ENCODE data around the gene DAPL1. TPM values are rescaled to one million over a fixed set of nuclear protein-coding genes. Genes with fewer than 3 reads are reported as not detected.
"Not testable (repeated sequence)": the region's sequence is repeated elsewhere in the genome, so short reads cannot be mapped to it uniquely, and the experiment has no call there.

DAPL1 gene
- total RNA-seq, 2 donors from 2014 or later: not detected

- H3K4me3 ChIP-seq (ENCODE audit: low read length): no peak overlapping the region
- peaks cover 35% of the 10 kb centered on the region for H3K4me1 Mint-ChIP-seq
- no peaks in the 10 kb centered on the region for H3K36me3 ChIP-seq (ENCODE audit: control insufficient read depth, insufficient read depth, low read length)
- no peak for TF ChIP-seq CTCF (conservative IDR thresholded peaks at IDR 0.05)
- no peaks in the 10 kb centered on the region for H3K27me3 ChIP-seq (ENCODE audit: control insufficient read depth, insufficient read depth, low read length, poor library complexity, severe bottlenecking)
- H3K9me3 ChIP-seq (ENCODE audit: control insufficient read depth, low read length): no peaks in the 10 kb centered on the region
- no peak overlapping the region for H3K27ac Mint-ChIP-seq
- no peaks in the 10 kb centered on the region for H3K36me3 Mint-ChIP-seq (ENCODE audit: low read depth)
- no peak overlapping the region for H3K4me3 Mint-ChIP-seq
- H3K27ac ChIP-seq (ENCODE audit: low read depth, low read length): no peak overlapping the region
- no peaks in the 10 kb centered on the region for H3K27me3 Mint-ChIP-seq (ENCODE audit: insufficient read depth)
- H3K9me3 Mint-ChIP-seq: peaks cover 3% of the 10 kb centered on the region
- peaks cover 4% of the 10 kb centered on the region for H3K4me1 ChIP-seq (ENCODE audit: control insufficient read depth, insufficient read depth, low read length)
- no peak for DNase-seq
- no peak overlapping the region for H3K9ac ChIP-seq (ENCODE audit: extremely low read depth, low read length, poor library complexity, severe bottlenecking)
Measured at GRCh38 chr2:158841850-158842249, 46.7 kb downstream of the DAPL1 start.

GRCh38 chr2:158845444-158845843 is 50.3 kb downstream of the DAPL1 start:
- no peak for DNase-seq
- Histone ChIP-seq H3K4me3 (ENCODE audit: low read length) (no peak overlapping the region), H3K4me1 (ENCODE audit: control insufficient read depth, insufficient read depth, low read length) (peaks cover 4% of the 10 kb centered on the region), H3K9ac (ENCODE audit: extremely low read depth, low read length, poor library complexity, severe bottlenecking) (no peak overlapping the region), H3K27me3 (ENCODE audit: control insufficient read depth, insufficient read depth, low read length, poor library complexity, severe bottlenecking) (no peaks in the 10 kb centered on the region), H3K36me3 (ENCODE audit: control insufficient read depth, insufficient read depth, low read length) (no peaks in the 10 kb centered on the region), H3K9me3 (ENCODE audit: control insufficient read depth, low read length) (no peaks in the 10 kb centered on the region), H3K27ac (ENCODE audit: low read depth, low read length) (no peak overlapping the region)
- Mint-ChIP-seq H3K27ac (no peak overlapping the region), H3K9me3 (peaks cover 3% of the 10 kb centered on the region), H3K4me1 (peaks cover 41% of the 10 kb centered on the region), H3K27me3 (ENCODE audit: insufficient read depth) (no peaks in the 10 kb centered on the region), H3K36me3 (ENCODE audit: low read depth) (no peaks in the 10 kb centered on the region), H3K4me3 (no peak overlapping the region)
- TF ChIP-seq CTCF (conservative IDR thresholded peaks at IDR 0.05): no peak

GRCh38 chr2:158845859-158846258 is 50.7 kb downstream of the DAPL1 start:
- H3K36me3 Mint-ChIP-seq (ENCODE audit: low read depth): no peaks in the 10 kb centered on the region
- no peak overlapping the region for H3K27ac Mint-ChIP-seq
- H3K4me3 Mint-ChIP-seq: no peak overlapping the region
- no peak for TF ChIP-seq CTCF (conservative IDR thresholded peaks at IDR 0.05)
- peaks cover 41% of the 10 kb centered on the region for H3K4me1 Mint-ChIP-seq
- no peak overlapping the region for H3K9ac ChIP-seq (ENCODE audit: extremely low read depth, low read length, poor library complexity, severe bottlenecking)
- no peaks in the 10 kb centered on the region for H3K27me3 ChIP-seq (ENCODE audit: control insufficient read depth, insufficient read depth, low read length, poor library complexity, severe bottlenecking)
- WGBS, 2 experiments (ENCODE audit: insufficient coverage in 1 of 2, insufficient read length in 1 of 2): 55 to 56% methylated on average over 3 of the region's 3 CpGs
- no peak overlapping the region for H3K4me3 ChIP-seq (ENCODE audit: low read length)
- no peaks in the 10 kb centered on the region for H3K36me3 ChIP-seq (ENCODE audit: control insufficient read depth, insufficient read depth, low read length)
- no peaks in the 10 kb centered on the region for H3K27me3 Mint-ChIP-seq (ENCODE audit: insufficient read depth)
- no peak for DNase-seq
- no peak overlapping the region for H3K27ac ChIP-seq (ENCODE audit: low read depth, low read length)
- no peaks in the 10 kb centered on the region for H3K9me3 ChIP-seq (ENCODE audit: control insufficient read depth, low read length)
- peaks cover 4% of the 10 kb centered on the region for H3K4me1 ChIP-seq (ENCODE audit: control insufficient read depth, insufficient read depth, low read length)
- H3K9me3 Mint-ChIP-seq: no peaks in the 10 kb centered on the region

- H3K36me3 Mint-ChIP-seq (ENCODE audit: low read depth); DNase-seq; H3K9me3 Mint-ChIP-seq; H3K4me1 ChIP-seq (ENCODE audit: control insufficient read depth, insufficient read depth, low read length); H3K9ac ChIP-seq (ENCODE audit: extremely low read depth, low read length, poor library complexity, severe bottlenecking); H3K27ac Mint-ChIP-seq; H3K27ac ChIP-seq (ENCODE audit: low read depth, low read length); H3K4me3 ChIP-seq (ENCODE audit: low read length); H3K27me3 ChIP-seq (ENCODE audit: control insufficient read depth, insufficient read depth, low read length, poor library complexity, severe bottlenecking); H3K4me3 Mint-ChIP-seq; H3K36me3 ChIP-seq (ENCODE audit: control insufficient read depth, insufficient read depth, low read length); H3K27me3 Mint-ChIP-seq (ENCODE audit: insufficient read depth); H3K9me3 ChIP-seq (ENCODE audit: control insufficient read depth, low read length): not testable (repeated sequence)
- WGBS, 2 experiments (ENCODE audit: insufficient coverage in 1 of 2, insufficient read length in 1 of 2): no CpG with 5 or more reads among the region's 2 CpGs
- H3K4me1 Mint-ChIP-seq: peaks cover 32% of the 10 kb centered on the region
Measured at GRCh38 chr2:158847526-158847925, 52.4 kb downstream of the DAPL1 start.

Measured in endodermal cell (in vitro differentiated cells).